Endodermal cell (in vitro differentiated cells): ENCODE results near the gene KCTD11. TPM values are rescaled to one million over a fixed set of nuclear protein-coding genes. Genes with fewer than 3 reads are reported as not detected.
A peak's percentile ranks its signal among the peaks of the same experiment; 100 is the strongest.

ENCODE experiments used
- DNase-seq: peaks from one replicate; pipeline ENCODE4 v3.0.0-alpha.2; 2017
- H3K27ac ChIP-seq: 2 replicates; pipeline ENCODE4 v1.5.1; 2013; ENCODE audit warnings: mild to moderate bottlenecking, low read depth, low read length, moderate library complexity
- H3K27me3 ChIP-seq: 2 replicates; pipeline ENCODE4 v1.6.1; 2013; ENCODE audit warnings: mild to moderate bottlenecking, low read length, moderate library complexity; ENCODE audit not compliant: insufficient read depth, control insufficient read depth, poor library complexity, severe bottlenecking
- H3K36me3 ChIP-seq: 2 replicates; pipeline ENCODE4 v1.7.0; 2013; ENCODE audit warnings: mild to moderate bottlenecking, low read length, moderate library complexity; ENCODE audit not compliant: control insufficient read depth, insufficient read depth
- H3K4me1 ChIP-seq: one replicate; pipeline ENCODE4 v1.7.0; 2013; ENCODE audit warnings: low read length; ENCODE audit not compliant: control insufficient read depth, insufficient read depth
- H3K4me3 ChIP-seq: 2 replicates; pipeline ENCODE4 v1.5.1; 2013; ENCODE audit warnings: mild to moderate bottlenecking, low read length, moderate library complexity
- H3K9ac ChIP-seq: 2 replicates; pipeline ENCODE4 v1.6.1; 2013; ENCODE audit warnings: mild to moderate bottlenecking, low read length, moderate library complexity; ENCODE audit not compliant: poor library complexity, severe bottlenecking; ENCODE audit errors: extremely low read depth
- H3K9me3 ChIP-seq: 2 replicates; pipeline ENCODE4 v1.6.1; 2013; ENCODE audit warnings: mild to moderate bottlenecking, low read length, moderate library complexity; ENCODE audit not compliant: control insufficient read depth
- H3K27ac Mint-ChIP-seq: 2 replicates; pipeline ENCODE4 v1.8.0; 2020; ENCODE audit warnings: mixed read lengths
- H3K27me3 Mint-ChIP-seq: 2 replicates; pipeline ENCODE4 v1.8.0; 2021; ENCODE audit warnings: mild to moderate bottlenecking, mixed read lengths; ENCODE audit not compliant: insufficient read depth
- H3K36me3 Mint-ChIP-seq: 2 replicates; pipeline ENCODE4 v1.8.0; 2020; ENCODE audit warnings: low read depth, mixed read lengths
- H3K4me1 Mint-ChIP-seq: 2 replicates; pipeline ENCODE4 v1.8.0; 2020; ENCODE audit warnings: mixed read lengths
- H3K4me3 Mint-ChIP-seq: 2 replicates; pipeline ENCODE4 v1.8.0; 2020; ENCODE audit warnings: mild to moderate bottlenecking, moderate library complexity, mixed read lengths
- H3K9me3 Mint-ChIP-seq: 2 replicates; pipeline ENCODE4 v1.8.0; 2020; ENCODE audit warnings: mild to moderate bottlenecking, mixed read lengths
- WGBS, 2 experiments: methylation state at CpG; one replicate each; pipeline versions ENCODE4 v1.1.5 to v1.1.7; 2013; ENCODE audit warnings: missing lambda C conversion rate in 2 of 2, mixed read lengths in 1 of 2; ENCODE audit not compliant: insufficient coverage in 1 of 2, insufficient read length in 1 of 2; 5-methylcytosine and 5-hydroxymethylcytosine counted together
- total RNA-seq, 2 donors: library from RNA; stranded (reverse); fragmentation: NEBNext Ultra II Directional in 1 of 2; extraction: Animal tissue kit (Norgen Biotek cat#: 25700) in 1 of 2; gene quantifications; 2 replicates in 1 of 2; 3 replicates in 1 of 2; pipeline ENCODE4 v1.2.1, GENCODE V29; 2021
- TF ChIP-seq, protein P1 (sequence below): fragments of 200-600 bp; sonication (generic); conservative IDR thresholded peaks from 2 replicates; pipeline ENCODE4 v1.5.0; 2021; ENCODE audit warnings: antibody characterized with exemption, mild to moderate bottlenecking

Gene KCTD11
- total RNA-seq, 2 donors from 2014 or later = 7.1 to 8.4 TPM

DNA sequence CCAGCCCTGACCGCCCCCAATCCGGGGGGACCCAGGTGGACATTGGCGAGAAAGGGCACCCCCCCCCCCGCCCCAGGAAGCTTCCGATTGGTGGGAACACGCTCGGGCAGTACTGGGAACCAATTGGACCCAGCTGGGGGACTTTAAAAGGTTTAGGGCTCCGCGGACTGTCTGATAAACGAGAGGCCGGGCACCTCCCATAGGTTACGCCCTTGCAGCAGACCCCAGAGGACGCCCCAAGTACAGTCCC lies 51.7 kb downstream of the KCTD11 start:
- H3K9ac ChIP-seq = peak overlapping the region; percentile 62
- H3K4me1 ChIP-seq = no peaks in the 10 kb centered on the region
- Mint-ChIP-seq H3K4me3 (peak overlapping the region; percentile 77), H3K36me3 (peaks cover 10% of the 10 kb centered on the region), H3K27me3 (peaks cover 9% of the 10 kb centered on the region), H3K9me3 (no peaks in the 10 kb centered on the region), H3K27ac (peak overlapping the region; percentile 95), H3K4me1 (peaks cover 20% of the 10 kb centered on the region)
- peak overlapping the region; percentile 88 for H3K4me3 ChIP-seq
- no peak for DNase-seq
- 0% methylated on average over 8 to 13 of the region's 13 CpGs for WGBS, 2 experiments
- peaks cover 7% of the 10 kb centered on the region for H3K36me3 ChIP-seq
- no peaks in the 10 kb centered on the region for H3K27me3 ChIP-seq
- TF ChIP-seq, protein P1, sequence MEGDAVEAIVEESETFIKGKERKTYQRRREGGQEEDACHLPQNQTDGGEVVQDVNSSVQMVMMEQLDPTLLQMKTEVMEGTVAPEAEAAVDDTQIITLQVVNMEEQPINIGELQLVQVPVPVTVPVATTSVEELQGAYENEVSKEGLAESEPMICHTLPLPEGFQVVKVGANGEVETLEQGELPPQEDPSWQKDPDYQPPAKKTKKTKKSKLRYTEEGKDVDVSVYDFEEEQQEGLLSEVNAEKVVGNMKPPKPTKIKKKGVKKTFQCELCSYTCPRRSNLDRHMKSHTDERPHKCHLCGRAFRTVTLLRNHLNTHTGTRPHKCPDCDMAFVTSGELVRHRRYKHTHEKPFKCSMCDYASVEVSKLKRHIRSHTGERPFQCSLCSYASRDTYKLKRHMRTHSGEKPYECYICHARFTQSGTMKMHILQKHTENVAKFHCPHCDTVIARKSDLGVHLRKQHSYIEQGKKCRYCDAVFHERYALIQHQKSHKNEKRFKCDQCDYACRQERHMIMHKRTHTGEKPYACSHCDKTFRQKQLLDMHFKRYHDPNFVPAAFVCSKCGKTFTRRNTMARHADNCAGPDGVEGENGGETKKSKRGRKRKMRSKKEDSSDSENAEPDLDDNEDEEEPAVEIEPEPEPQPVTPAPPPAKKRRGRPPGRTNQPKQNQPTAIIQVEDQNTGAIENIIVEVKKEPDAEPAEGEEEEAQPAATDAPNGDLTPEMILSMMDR = no peak
- no peaks in the 10 kb centered on the region for H3K9me3 ChIP-seq
- H3K27ac ChIP-seq = peak overlapping the region; percentile 77

GRCh38 chr17:7403977-7404736 lies 52.2 kb downstream of the KCTD11 start, which contains the start of gene TMEM256:
Gene TMEM256, minus strand, starts transcription at chr17:7404097. Its CDS starts 13 bp downstream, at chr17:7404084.
- H3K9me3 Mint-ChIP-seq = no peaks in the 10 kb centered on the region
- Histone ChIP-seq H3K4me1 (no peaks in the 10 kb centered on the region), H3K27me3 (no peaks in the 10 kb centered on the region), H3K27ac (peak within 1 kb of the TSS; percentile 77), H3K4me3 (peak within 1 kb of the TSS; percentile 91), H3K9ac (peak within 1 kb of the TSS; percentile 70), H3K9me3 (no peaks in the 10 kb centered on the region), H3K36me3 (peaks cover 11% of the 10 kb centered on the region)
- peaks cover 13% of the 10 kb centered on the region for H3K27me3 Mint-ChIP-seq
- TF ChIP-seq, protein P1 = peak; percentile 29
- peak; percentile 100 for DNase-seq
- H3K27ac Mint-ChIP-seq = peak within 1 kb of the TSS; percentile 95
- peak within 1 kb of the TSS; percentile 77 for H3K4me3 Mint-ChIP-seq
- peaks cover 20% of the 10 kb centered on the region for H3K4me1 Mint-ChIP-seq
- H3K36me3 Mint-ChIP-seq = peaks cover 14% of the 10 kb centered on the region
- 0% methylated on average over 18 to 49 of the region's 49 CpGs for WGBS, 2 experiments

Other genes with a start within 250 kb of the KCTD11 start
- gene ASGR2, start 237.3 kb upstream of the KCTD11 start, total RNA-seq = under 1 TPM in 1 of 2 donors, not detected in 1; 0.44 TPM
- 10 to 100 TPM in 1 of 2 donors, 1 to 10 TPM in 1; 6.8 to 14.2 TPM for gene ASGR1, start 172.8 kb upstream of the KCTD11 start, total RNA-seq
- 10 to 100 TPM; 35.1 to 68.5 TPM for gene DLG4, start 132.3 kb upstream of the KCTD11 start, total RNA-seq
- gene ACADVL, start 132.2 kb upstream of the KCTD11 start, total RNA-seq = 100 to 1,000 TPM; 337 to 459 TPM
- gene DVL2, start 117.6 kb upstream of the KCTD11 start, total RNA-seq = 100 to 1,000 TPM in 1 of 2 donors, 10 to 100 TPM in 1; 98.2 to 116 TPM
- 10 to 100 TPM; 67.3 to 71.6 TPM for gene PHF23, start 112.7 kb upstream of the KCTD11 start, total RNA-seq
- 100 to 1,000 TPM; 264 to 317 TPM for gene GABARAP, start 109.7 kb upstream of the KCTD11 start, total RNA-seq
- 100 to 1,000 TPM; 123 to 125 TPM for gene CTDNEP1, start 100.4 kb upstream of the KCTD11 start, total RNA-seq
- 10 to 100 TPM; 45.3 to 68.0 TPM for gene ELP5, start 99.9 kb upstream of the KCTD11 start, total RNA-seq
- gene CLDN7, start 89.7 kb upstream of the KCTD11 start, total RNA-seq = 100 to 1,000 TPM; 142 to 149 TPM
- 1 to 10 TPM; 2.2 to 5.4 TPM for gene SLC2A4, start 70.4 kb upstream of the KCTD11 start, total RNA-seq
- 10 to 100 TPM in 1 of 2 donors, 1 to 10 TPM in 1; 6.6 to 15.9 TPM for gene YBX2, start 57.5 kb upstream of the KCTD11 start, total RNA-seq
- gene EIF5A, start 44.5 kb upstream of the KCTD11 start, total RNA-seq = 100 to 1,000 TPM; 488 to 556 TPM
- 10 to 100 TPM; 43.6 to 47.2 TPM for gene GPS2, start 36.8 kb upstream of the KCTD11 start, total RNA-seq
- 10 to 100 TPM; 51.3 to 52.7 TPM for gene NEURL4, start 22.8 kb upstream of the KCTD11 start, total RNA-seq
- gene ACAP1, start 15.6 kb upstream of the KCTD11 start, total RNA-seq = 1 to 10 TPM; 4.5 to 8.4 TPM
- gene TMEM95, start 3.0 kb downstream of the KCTD11 start, total RNA-seq = not detected
- 10 to 100 TPM; 11.0 to 11.7 TPM for gene TNK1, start 28.9 kb downstream of the KCTD11 start, total RNA-seq
- gene PLSCR3, start 42.4 kb downstream of the KCTD11 start, total RNA-seq = 10 to 100 TPM; 21.0 to 26.2 TPM
- 100 to 1,000 TPM; 133 to 175 TPM for gene TMEM256, start 51.9 kb downstream of the KCTD11 start, total RNA-seq
- 100 to 1,000 TPM in 1 of 2 donors, 10 to 100 TPM in 1; 78.5 to 121 TPM for gene NLGN2, start 55.7 kb downstream of the KCTD11 start, total RNA-seq
- under 1 TPM; 0.46 to 0.49 TPM for gene SPEM1, start 68.2 kb downstream of the KCTD11 start, total RNA-seq
- gene SPEM2, start 73.5 kb downstream of the KCTD11 start, total RNA-seq = not detected
- not detected for gene SPEM3, start 76.7 kb downstream of the KCTD11 start, total RNA-seq
- 1 to 10 TPM; 6.5 to 8.6 TPM for gene TMEM102, start 83.3 kb downstream of the KCTD11 start, total RNA-seq
- 1 to 10 TPM; 4.0 to 8.8 TPM for gene FGF11, start 87.3 kb downstream of the KCTD11 start, total RNA-seq
- 10 to 100 TPM in 1 of 2 donors, 1 to 10 TPM in 1; 8.7 to 11.6 TPM for gene CHRNB1, start 92.9 kb downstream of the KCTD11 start, total RNA-seq
- gene ZBTB4, start 127.5 kb downstream of the KCTD11 start, total RNA-seq = 10 to 100 TPM; 18.8 to 25.5 TPM
- gene SLC35G6, start 129.3 kb downstream of the KCTD11 start, total RNA-seq = under 1 TPM in 1 of 2 donors, not detected in 1; 0.33 TPM
- gene POLR2A, start 132.2 kb downstream of the KCTD11 start, total RNA-seq = 100 to 1,000 TPM; 129 to 189 TPM
- gene TNFSF12, start 196.9 kb downstream of the KCTD11 start, total RNA-seq = 1 to 10 TPM; 8.3 to 8.4 TPM
- 1 to 10 TPM; 1.7 to 3.0 TPM for gene TNFSF13, start 206.6 kb downstream of the KCTD11 start, total RNA-seq
- gene SENP3, start 209.8 kb downstream of the KCTD11 start, total RNA-seq = 10 to 100 TPM; 71.5 to 82.3 TPM
- under 1 TPM in 1 of 2 donors, not detected in 1; 0.44 TPM for gene CD68, start 227.5 kb downstream of the KCTD11 start, total RNA-seq
- 10 to 100 TPM; 47.4 to 56.6 TPM for gene MPDU1, start 231.7 kb downstream of the KCTD11 start, total RNA-seq
- 1 to 10 TPM; 6.4 to 7.3 TPM for gene SOX15, start 237.9 kb downstream of the KCTD11 start, total RNA-seq